GM19372 (cell line): Measurements from ENCODE around the gene CD84.
"Not testable (repeated sequence)": the region's sequence is repeated elsewhere in the genome, so short reads cannot be mapped to it uniquely, and the experiment has no call there.

ENCODE experiments used
- ATAC-seq: cut with Tn5 transposase; IDR thresholded peaks from one replicate; pipeline ENCODE4 v1.9.1; 2021; ENCODE audit warnings: mild to moderate bottlenecking, low read depth, moderate library complexity; ENCODE audit not compliant: unreplicated experiment

CD84 gene

DNA sequence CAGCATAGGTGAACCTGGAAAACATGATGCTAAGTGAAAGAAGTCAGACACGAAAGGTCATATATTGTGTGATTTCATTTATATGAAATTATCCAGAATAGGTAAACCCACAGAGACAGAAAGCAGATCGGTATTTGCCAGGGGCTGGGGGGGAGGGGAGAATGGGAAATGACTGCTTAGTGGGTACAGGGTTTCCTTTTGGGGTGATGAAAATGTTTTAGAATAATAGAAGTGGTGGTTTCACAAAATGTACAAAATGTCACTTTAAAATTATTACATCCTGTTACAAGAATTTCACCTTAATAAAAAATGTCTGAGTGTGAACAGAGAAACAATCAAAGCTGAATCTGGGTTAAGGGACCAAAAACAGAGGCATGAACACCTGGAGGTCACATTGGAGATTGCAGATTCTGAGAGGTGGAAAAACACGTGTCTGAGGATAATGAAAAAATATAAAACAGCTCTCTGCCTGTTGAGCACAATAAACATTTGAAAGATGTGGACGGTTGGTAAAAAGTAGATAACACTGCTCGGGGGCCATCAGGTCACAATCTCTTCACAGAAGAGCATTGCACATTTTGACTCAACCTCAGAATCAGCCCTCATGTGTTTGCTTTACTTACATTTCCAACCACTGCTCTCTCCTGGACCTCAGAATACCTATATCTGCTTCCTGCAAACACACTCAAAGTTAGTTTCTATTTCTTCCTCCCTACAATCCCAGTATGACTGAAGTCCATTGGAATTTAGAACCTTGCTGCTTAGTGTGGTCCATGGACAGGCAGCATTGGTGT lies 59.5 kb downstream of the CD84 start:
- no peak for ATAC-seq

DNA sequence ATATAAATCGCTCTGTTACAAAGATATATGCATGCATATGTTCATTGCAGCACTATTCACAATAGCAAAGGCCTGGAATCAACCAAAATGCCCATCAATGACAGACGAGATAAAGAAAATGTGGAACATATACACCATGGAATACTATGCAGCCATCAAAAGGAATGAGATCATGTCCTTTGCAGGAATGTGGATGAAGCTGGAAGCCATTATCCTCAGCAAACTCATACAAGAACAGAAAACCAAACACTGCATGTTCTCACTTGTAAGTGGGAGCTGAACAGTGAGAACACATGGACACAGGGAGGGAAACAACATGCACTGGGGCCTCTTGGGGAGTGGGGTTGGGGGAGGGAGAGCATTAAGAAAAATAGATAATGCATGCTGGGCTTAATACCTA lies 61.8 kb downstream of the CD84 start:
- ATAC-seq, result not testable (repeated sequence)

DNA sequence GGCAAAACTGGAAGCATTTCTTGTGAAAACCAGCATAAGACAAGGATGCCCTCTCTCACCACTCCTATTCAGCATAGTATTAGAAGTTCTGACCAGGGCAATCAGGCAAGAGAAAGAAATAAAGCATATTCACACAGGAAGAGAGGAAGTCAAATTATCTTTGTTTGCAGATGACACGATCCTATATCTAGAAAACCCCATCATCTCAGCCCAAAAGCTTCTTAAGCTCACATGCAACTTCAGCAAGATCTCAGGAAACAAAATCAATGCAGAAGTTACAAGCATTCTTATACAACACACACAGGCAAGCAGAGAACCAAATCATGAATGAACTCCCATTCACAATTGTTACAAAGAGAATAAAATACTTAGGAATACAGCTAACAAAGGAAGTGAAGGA lies 63.4 kb downstream of the CD84 start:
- not testable (repeated sequence) for ATAC-seq

DNA sequence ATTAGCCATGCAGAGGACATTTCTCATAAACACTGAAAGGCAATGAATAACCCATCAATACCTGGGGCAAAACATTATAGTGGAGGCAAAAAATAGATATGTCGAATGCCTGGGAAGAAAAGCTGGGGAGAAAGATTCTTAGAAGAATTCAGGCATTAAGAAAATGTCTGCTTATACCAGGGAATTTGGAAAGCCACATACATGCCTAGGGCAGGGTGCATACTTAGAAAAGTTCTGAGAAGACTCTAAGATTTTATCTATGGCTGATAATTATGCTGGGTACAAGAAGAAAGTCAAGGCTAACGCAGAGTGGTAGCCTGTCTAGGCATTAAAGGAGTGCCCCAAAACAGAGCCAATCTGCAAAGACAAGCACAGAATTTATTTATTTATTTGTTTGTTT lies 74.6 kb downstream of the CD84 start:
- no peak for ATAC-seq

DNA sequence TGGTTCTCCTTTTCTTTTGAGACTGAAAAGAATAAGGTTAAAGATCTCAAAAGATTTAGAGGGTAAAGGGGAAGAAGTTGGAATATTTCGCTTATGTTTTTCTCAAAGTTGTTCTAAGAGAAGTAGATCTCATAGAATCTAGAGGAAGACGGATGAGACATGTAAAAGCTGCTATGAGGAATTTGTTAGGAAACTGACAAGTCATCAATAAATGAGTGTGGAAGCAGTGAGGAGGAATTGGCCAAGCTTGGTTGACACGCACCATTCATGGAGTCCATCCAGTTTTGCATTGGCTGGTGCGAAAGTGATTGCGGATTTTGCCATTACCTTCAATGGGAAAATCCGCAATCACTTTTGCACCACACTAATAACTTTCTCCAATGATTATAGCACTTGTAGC lies 76.2 kb downstream of the CD84 start:
- no peak for ATAC-seq

DNA sequence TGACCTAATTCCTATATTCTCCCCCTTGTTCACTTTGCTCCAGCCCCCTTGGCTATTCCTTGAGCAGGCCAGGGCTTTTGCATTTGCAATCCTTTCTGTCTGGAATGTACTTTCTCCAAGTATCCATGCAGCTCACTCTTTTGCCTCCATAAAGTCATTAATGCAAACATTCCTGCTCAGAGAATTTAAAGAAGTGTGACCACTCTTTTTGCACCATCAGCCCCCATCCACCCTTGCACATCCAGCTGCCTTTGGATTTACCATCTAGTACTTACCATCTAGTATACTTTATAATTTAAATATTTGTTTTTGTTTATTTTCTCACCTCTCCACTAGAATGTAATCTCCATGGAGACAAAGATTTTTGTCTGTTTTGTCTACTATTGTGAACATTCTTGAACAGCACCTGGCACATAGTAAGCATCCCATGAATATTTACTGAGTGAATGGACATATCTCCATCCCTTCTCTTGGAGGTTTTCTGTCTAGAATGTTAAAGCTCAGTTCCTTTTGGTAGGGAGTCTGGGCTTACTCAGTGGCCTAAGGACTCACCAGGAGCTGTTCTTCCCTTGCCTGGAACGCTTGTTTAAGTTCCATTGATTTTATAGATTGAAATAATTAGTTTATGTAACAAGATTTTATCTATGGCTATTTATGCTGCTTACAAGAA lies 78.8 kb downstream of the CD84 start:
- no peak for ATAC-seq

DNA sequence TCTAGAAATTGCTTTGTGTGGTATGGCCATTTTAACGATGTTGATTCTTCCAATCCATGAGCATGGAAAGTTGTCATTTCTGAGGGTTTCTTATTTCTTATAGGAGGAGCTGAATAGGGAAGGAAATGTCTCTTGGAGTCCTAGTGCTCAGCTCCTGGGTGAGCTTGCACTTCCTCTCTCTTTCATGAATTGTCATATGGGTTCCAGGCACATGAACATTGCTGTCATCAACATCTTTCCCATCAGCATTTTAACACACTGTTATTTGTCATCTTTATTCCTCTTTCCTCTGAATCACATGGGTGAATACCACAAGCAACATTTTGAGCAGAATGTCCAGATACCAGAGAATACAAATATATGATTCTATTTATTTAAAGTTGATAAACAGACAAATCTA lies 79.7 kb downstream of the CD84 start:
- no peak for ATAC-seq

DNA sequence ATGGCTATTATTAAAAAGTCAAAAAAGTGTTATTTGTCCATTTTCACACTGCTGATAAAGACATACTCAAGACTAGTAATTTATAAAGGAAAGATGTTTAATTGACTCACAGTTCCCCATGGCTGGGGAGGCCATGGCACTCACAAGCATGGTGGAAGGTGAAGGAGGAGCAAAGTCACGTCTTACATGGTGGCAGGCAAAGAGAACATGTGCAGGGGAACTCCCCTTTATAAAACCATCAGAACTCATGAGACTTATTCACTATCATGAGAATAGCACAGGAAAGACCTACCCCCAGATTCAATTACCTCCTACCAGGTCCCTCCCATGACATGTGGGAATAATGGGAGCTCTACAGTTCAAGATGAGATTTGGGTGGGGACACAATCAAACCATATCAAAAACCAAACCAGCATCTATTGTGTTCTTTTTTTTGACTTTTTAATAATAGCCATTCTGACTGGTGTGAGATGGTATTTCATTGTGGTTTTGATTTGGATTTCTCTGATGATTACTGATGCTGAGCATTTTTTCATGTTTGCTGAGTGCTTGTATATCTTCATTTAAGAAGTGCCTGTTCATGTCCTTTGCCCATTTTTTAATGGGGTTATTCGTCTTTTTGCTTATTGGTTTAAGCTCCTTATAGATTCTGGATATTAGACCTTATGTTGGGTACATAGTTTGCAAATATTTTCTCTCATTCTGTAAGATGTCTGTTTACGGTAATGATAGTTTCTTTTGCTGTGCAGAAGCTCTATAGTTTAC lies 80.8 kb downstream of the CD84 start:
- not testable (repeated sequence) for ATAC-seq

DNA sequence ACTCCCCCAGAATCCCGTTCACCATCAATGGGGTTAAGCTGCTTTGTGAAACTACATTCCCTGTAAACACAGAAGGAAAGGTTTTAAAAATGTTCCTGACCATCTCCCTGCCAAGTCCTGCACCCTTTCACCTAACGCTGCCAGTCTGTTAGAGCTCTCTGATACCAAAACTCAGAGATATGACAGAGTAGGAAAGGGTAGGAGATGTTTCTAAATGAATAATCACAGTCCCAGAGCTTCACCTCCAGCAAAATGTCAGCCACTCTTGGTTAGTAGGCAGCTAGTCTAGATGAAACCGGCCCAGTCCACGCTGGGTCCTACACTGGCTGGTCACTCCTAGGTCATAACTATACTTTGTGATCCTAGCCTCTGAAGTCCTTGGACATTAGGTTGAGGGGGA lies 83.0 kb downstream of the CD84 start:
- ATAC-seq, result no peak

DNA sequence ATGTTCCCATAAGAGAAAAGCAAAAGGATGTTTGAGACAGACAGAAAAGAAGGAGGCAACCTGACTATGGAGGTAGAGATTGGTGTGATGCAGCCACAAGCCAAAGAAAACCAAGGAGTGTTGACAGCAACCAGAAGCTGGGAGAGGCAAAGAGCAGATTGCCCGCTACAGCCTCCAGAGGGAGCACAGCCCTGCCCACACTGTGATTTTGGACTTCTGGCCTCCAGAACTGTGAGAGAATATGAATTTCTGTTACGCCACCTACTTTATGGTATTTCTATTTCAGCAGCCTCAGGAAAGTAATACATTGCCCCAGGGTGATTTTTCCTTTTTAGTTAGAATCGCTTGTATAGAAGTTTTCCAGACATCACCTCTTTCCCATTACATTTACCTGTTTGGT lies 84.7 kb downstream of the CD84 start:
- no peak for ATAC-seq

DNA sequence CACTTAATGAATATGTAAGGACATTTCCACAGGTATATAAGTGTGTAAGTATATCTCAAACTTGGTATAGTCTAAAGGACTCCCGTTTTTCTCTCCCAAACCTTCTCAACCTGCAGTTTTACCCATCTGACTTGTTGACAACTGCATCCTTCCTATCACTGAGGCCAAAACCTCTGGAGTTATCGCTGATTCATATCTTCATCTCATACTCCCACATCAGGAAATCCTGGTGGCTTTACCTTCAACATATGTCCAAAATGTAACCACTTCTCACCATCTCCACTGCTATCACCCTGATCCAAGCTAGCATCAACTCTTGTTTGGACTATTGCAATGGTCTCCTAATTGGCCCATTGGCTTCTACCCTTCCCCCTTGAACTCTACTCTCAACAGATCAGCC lies 86.7 kb downstream of the CD84 start:
- ATAC-seq, result no peak

DNA sequence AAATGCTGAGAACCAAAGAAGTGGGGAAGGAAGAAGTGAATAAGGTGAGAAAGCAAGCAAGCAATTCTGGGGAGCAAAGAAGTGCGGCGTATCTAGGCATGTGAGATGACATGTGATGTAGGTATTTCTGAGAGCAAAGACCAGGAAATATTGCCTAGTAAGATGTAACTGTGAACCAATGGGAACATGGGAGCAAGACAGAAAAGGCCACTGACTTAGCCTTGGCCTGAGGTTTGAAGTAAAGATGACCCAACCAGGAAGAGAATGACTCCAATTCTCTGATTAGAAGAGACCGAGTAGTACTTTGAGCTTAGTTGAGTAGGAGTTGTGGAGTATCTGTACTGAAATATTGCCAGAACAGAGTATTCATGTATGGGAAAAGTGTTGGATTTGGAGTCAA lies 87.3 kb downstream of the CD84 start:
- ATAC-seq, result no peak
